HEK293 (cell line): ENCODE measurements around the gene TMEM11.

Experiments used
- CTCF ChIA-PET: fragments of 350-600 bp; formaldehyde crosslinking; extraction: SDS; loops from one replicate; lab custom pipeline; 2021; ENCODE audit warnings: antibody characterized with exemption; lab: Yijun Ruan, JAX
- POLR2A ChIA-PET: fragments of 300-600 bp; formaldehyde crosslinking; extraction: SDS; loops from one replicate; lab custom pipeline; 2020; ENCODE audit warnings: antibody characterized with exemption, inconsistent platforms; lab: Yijun Ruan, JAX
- H3K27ac ChIP-seq: fragments of 200-500 bp; sonication (Bioruptor generic); 2 replicates; pipeline ENCODE4 v1.5.1; 2014; ENCODE audit warnings: low read depth, low read length, control low read depth, inconsistent platforms; ENCODE audit errors: extremely low read depth
- H3K36me3 ChIP-seq, 2 experiments: fragments of 200-500 bp in 1 of 2; sonication (Bioruptor generic) in 1 of 2; 1 replicate in 1 of 2; 2 replicates in 1 of 2; pipeline ENCODE4 v1.5.1; 2014 to 2017; ENCODE audit warnings: inconsistent platforms in 2 of 2, low read length in 2 of 2; ENCODE audit not compliant: control insufficient read depth in 2 of 2, insufficient read depth in 1 of 2
- H3K4me1 ChIP-seq: fragments of 200-500 bp; sonication (Bioruptor generic); 2 replicates; pipeline ENCODE4 v1.5.1; 2014; ENCODE audit warnings: mild to moderate bottlenecking, low read length, inconsistent platforms; ENCODE audit not compliant: control insufficient read depth, insufficient read depth
- H3K4me3 ChIP-seq: 2 replicates; pipeline ENCODE4 v1.5.1; 2011; ENCODE audit warnings: low read depth, mild to moderate bottlenecking, control low read depth, low read length, moderate library complexity
- H3K9me3 ChIP-seq: fragments of 200-500 bp; sonication (Bioruptor generic); 2 replicates; pipeline ENCODE4 v1.5.1; 2014; ENCODE audit warnings: low read depth, low read length, inconsistent platforms; ENCODE audit not compliant: control insufficient read depth, insufficient read depth
- GLI2 ChIP-seq: fragments of 450-650 bp; formaldehyde crosslinking; IDR thresholded peaks from 2 replicates; pipeline ENCODE4; 2017; ENCODE audit warnings: missing biosample characterization, missing genetic modification characterization, low read depth, borderline replicate concordance
- KLF1 ChIP-seq: fragments of 450-650 bp; formaldehyde crosslinking; IDR thresholded peaks from 2 replicates; pipeline ENCODE4 v1.5.1; 2016; ENCODE audit warnings: missing biosample characterization, missing genetic modification characterization
- KLF9 ChIP-seq: fragments of 450-650 bp; formaldehyde crosslinking; IDR thresholded peaks from 2 replicates; pipeline ENCODE4 v1.5.1; 2016; ENCODE audit warnings: missing biosample characterization, missing genetic modification characterization, low read depth
- SETDB1 ChIP-seq: IDR thresholded peaks from one replicate; pipeline ENCODE4 v1.6.1; 2017; ENCODE audit warnings: mild to moderate bottlenecking, low read length, moderate library complexity, mixed read lengths; ENCODE audit not compliant: insufficient read length
- YY1 ChIP-seq: fragments of 450-650 bp; formaldehyde crosslinking; IDR thresholded peaks from 2 replicates; pipeline ENCODE4 v1.5.1; 2018; ENCODE audit warnings: missing biosample characterization, missing genetic modification characterization
- ZBTB21 ChIP-seq: fragments of 450-650 bp; formaldehyde crosslinking; IDR thresholded peaks from 2 replicates; pipeline ENCODE4 v1.5.1; 2017; ENCODE audit warnings: missing biosample characterization, missing genetic modification characterization
- ZBTB44 ChIP-seq: fragments of 450-650 bp; IDR thresholded peaks from 2 replicates; pipeline ENCODE4 v1.5.1; 2018; ENCODE audit warnings: missing biosample characterization, mild to moderate bottlenecking, missing genetic modification characterization
- ZBTB7A ChIP-seq: fragments of 450-650 bp; formaldehyde crosslinking; IDR thresholded peaks from 2 replicates; pipeline ENCODE4 v1.5.1; 2016; ENCODE audit warnings: low read depth, missing biosample characterization, missing genetic modification characterization
- ZNF214 ChIP-seq: fragments of 450-650 bp; formaldehyde crosslinking; IDR thresholded peaks from 2 replicates; pipeline ENCODE4 v1.5.1; 2017; ENCODE audit warnings: missing biosample characterization, mild to moderate bottlenecking, missing genetic modification characterization, borderline replicate concordance
- ZNF274 ChIP-seq, 2 experiments: fragments of 200-500 bp in 1 of 2; fragments of 450-650 bp in 1 of 2; sonication (Bioruptor generic) in 1 of 2; formaldehyde crosslinking in 1 of 2; IDR thresholded peaks; 2 replicates each; pipeline versions ENCODE4 v1.5.1 to v1.6.1; 2014 to 2016; ENCODE audit warnings: borderline replicate concordance in 1 of 2, inconsistent platforms in 1 of 2, low read length in 1 of 2, missing biosample characterization in 1 of 2, missing genetic modification characterization in 1 of 2
- ZNF335 ChIP-seq: fragments of 450-650 bp; formaldehyde crosslinking; conservative IDR thresholded peaks from 2 replicates; pipeline ENCODE4 v1.5.1; 2016; ENCODE audit warnings: missing biosample characterization, missing genetic modification characterization
- ZNF341 ChIP-seq: fragments of 450-650 bp; formaldehyde crosslinking; IDR thresholded peaks from 2 replicates; pipeline ENCODE4; 2016; ENCODE audit warnings: low read depth, missing biosample characterization, missing genetic modification characterization
- ZNF362 ChIP-seq: fragments of 450-650 bp; formaldehyde crosslinking; IDR thresholded peaks from 2 replicates; pipeline ENCODE4 v1.5.1; 2016; ENCODE audit warnings: missing biosample characterization, missing genetic modification characterization
- ZNF544 ChIP-seq: fragments of 450-650 bp; formaldehyde crosslinking; IDR thresholded peaks from 2 replicates; pipeline ENCODE4 v1.5.0; 2017; ENCODE audit warnings: missing biosample characterization, missing genetic modification characterization
- ZNF623 ChIP-seq: fragments of 450-650 bp; formaldehyde crosslinking; IDR thresholded peaks from 2 replicates; pipeline ENCODE4 v1.5.1; 2016; ENCODE audit warnings: missing biosample characterization, missing genetic modification characterization
- ZNF701 ChIP-seq: fragments of 450-650 bp; formaldehyde crosslinking; IDR thresholded peaks from 2 replicates; pipeline ENCODE4 v1.5.1; 2016; ENCODE audit warnings: missing biosample characterization, missing genetic modification characterization
- ZNF768 ChIP-seq: fragments of 450-650 bp; formaldehyde crosslinking; IDR thresholded peaks from 2 replicates; pipeline ENCODE4 v1.5.1; 2018; ENCODE audit warnings: missing biosample characterization, mild to moderate bottlenecking, missing genetic modification characterization
- TF ChIP-seq, protein P1 (sequence below): fragments of 450-650 bp; formaldehyde crosslinking; IDR thresholded peaks from 2 replicates; pipeline ENCODE4 v1.5.1; 2016; ENCODE audit warnings: missing biosample characterization, missing genetic modification characterization, borderline replicate concordance
- TF ChIP-seq, protein P2 (sequence below): fragments of 450-650 bp; formaldehyde crosslinking; IDR thresholded peaks from 2 replicates; pipeline ENCODE4 v1.5.1; 2016; ENCODE audit warnings: missing biosample characterization, missing genetic modification characterization

Gene TMEM11

DNA sequence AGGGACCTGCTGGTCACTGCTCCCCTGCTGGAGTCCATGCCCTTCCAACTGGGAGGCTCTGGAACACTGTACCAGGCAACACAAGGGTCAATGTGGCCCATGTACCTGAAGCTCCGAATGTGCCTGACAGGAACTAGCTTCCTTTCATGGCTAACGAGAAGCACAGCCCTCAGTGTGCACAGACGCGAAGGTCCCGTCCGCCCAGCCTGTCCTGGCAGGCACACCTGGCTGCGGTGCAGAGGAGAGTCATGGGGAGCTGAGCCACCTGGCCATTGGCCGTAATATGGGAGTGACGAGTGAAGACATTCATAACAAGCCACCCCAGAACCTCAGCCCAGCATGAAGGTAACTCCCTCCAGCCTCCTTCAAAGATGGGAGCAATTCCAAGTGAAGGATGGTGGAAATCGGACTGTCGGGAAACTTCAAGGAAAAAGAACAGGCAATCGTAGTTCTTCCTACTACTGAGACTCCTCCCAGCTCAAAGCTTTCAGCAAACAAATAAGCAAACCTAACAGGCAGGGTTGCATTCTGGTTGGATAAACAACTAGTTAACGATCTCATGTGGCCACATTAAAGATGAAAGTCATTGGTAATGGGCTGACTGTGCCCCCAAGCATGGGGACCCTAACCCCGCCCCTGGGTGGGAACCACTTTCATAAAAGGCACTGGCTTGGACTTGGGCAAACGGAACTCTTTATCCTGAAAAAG lies 13.2 kb downstream of the TMEM11 start:
- TF ChIP-seq YY1 (tag by site-specific recombination) (no peak), KLF1 (tag by site-specific recombination) (peak; percentile 74), KLF9 (tag by site-specific recombination) (no peak)
- POLR2A ChIA-PET: interaction anchor here (0.5 kb wide), 2 partner anchors 23 to 26 kb away, joined by 3 read pairs; no protein-coding TSS in a partner anchor
- H3K36me3 ChIP-seq: peaks cover 21 to 57% of the 10 kb centered on the region in 2 experiments
- H3K9me3 ChIP-seq: no peaks in the 10 kb centered on the region
- no peak overlapping the region for H3K4me3 ChIP-seq
- no peak overlapping the region for H3K27ac ChIP-seq
- CTCF ChIA-PET: no interaction called here
- peaks cover 5% of the 10 kb centered on the region; the same call in 1 of the 2 replicates for H3K4me1 ChIP-seq

GRCh38 chr17:21199856-21200255 lies 14.1 kb downstream of the TMEM11 start:
- no peak for TF ChIP-seq ZBTB21
- no peak for TF ChIP-seq ZNF768 (tag by site-specific recombination)
- no peak for TF ChIP-seq GLI2 (tag by site-specific recombination)
- TF ChIP-seq ZNF335 (tag by site-specific recombination): no peak
- TF ChIP-seq ZNF623 (tag by site-specific recombination): no peak
- TF ChIP-seq ZNF341 (tag by site-specific recombination): no peak
- no peak for TF ChIP-seq ZNF701 (tag by site-specific recombination)
- TF ChIP-seq SETDB1: no peak
- TF ChIP-seq ZNF362 (tag by site-specific recombination): no peak
- no peak for TF ChIP-seq ZBTB44 (tag by site-specific recombination)
- TF ChIP-seq ZBTB7A (tag by site-specific recombination): no peak
- TF ChIP-seq ZNF214 (tag by site-specific recombination): no peak
- TF ChIP-seq, protein P1, sequence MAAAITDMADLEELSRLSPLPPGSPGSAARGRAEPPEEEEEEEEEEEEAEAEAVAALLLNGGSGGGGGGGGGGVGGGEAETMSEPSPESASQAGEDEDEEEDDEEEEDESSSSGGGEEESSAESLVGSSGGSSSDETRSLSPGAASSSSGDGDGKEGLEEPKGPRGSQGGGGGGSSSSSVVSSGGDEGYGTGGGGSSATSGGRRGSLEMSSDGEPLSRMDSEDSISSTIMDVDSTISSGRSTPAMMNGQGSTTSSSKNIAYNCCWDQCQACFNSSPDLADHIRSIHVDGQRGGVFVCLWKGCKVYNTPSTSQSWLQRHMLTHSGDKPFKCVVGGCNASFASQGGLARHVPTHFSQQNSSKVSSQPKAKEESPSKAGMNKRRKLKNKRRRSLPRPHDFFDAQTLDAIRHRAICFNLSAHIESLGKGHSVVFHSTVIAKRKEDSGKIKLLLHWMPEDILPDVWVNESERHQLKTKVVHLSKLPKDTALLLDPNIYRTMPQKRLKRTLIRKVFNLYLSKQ (tag by site-specific recombination): no peak
- TF ChIP-seq ZNF274 (IDR thresholded peaks at IDR 0.05; ENCODE audit: low read length): no peak
- TF ChIP-seq ZNF274 (tag by site-specific recombination; IDR thresholded peaks at IDR 0.05; ENCODE audit: borderline replicate concordance): no peak
- no peak for TF ChIP-seq ZNF544 (tag by site-specific recombination)
- TF ChIP-seq, protein P2, sequence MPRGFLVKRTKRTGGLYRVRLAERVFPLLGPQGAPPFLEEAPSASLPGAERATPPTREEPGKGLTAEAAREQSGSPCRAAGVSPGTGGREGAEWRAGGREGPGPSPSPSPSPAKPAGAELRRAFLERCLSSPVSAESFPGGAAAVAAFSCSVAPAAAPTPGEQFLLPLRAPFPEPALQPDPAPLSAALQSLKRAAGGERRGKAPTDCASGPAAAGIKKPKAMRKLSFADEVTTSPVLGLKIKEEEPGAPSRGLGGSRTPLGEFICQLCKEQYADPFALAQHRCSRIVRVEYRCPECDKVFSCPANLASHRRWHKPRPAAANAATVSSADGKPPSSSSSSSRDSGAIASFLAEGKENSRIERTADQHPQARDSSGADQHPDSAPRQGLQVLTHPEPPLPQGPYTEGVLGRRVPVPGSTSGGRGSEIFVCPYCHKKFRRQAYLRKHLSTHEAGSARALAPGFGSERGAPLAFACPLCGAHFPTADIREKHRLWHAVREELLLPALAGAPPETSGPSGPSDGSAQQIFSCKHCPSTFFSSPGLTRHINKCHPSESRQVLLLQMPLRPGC: no peak
- TF ChIP-seq, all 188 proteins: peak for 0
- Histone ChIP-seq H3K4me3 (no peak overlapping the region), H3K9me3 (no peaks in the 10 kb centered on the region), H3K4me1 (peaks cover 5% of the 10 kb centered on the region; the same call in 1 of the 2 replicates), H3K27ac (no peak overlapping the region), H3K36me3 (peaks cover 20 to 57% of the 10 kb centered on the region in 2 experiments)
- POLR2A ChIA-PET: no interaction called here
- CTCF ChIA-PET: no interaction called here
